K562 (cell line): Measurements from ENCODE around the gene ZNF236. TPM values are rescaled to one million over a fixed set of nuclear protein-coding genes. Genes with fewer than 3 reads are reported as not detected.

ENCODE experiments used
- ATAC-seq: fragments of 200-7000 bp; cut with Tn5 transposase; 3 replicates; pipeline ENCODE4 v1.9.1; 2020; ENCODE audit warnings: moderate library complexity
- BruUV-seq: library from RNA; stranded (reverse); fragments of 400-500 nt; replicated peaks from 2 replicates; lab custom pipeline; 2021; lab: Mats Ljungman, UMichigan
- CTCF ChIA-PET: fragments of 300-600 bp; formaldehyde crosslinking; extraction: SDS; loops from one replicate; lab custom pipeline; 2021; ENCODE audit warnings: low intra/inter-chr PET ratio; lab: Yijun Ruan, JAX
- POLR2A ChIA-PET: fragments of 300-600, 350-650 bp; sonication (Branson Sonifier 250); formaldehyde crosslinking; extraction: SDS; loops from one replicate; lab custom pipeline; 2021; ENCODE audit warnings: antibody characterized with exemption, inconsistent platforms; lab: Yijun Ruan, JAX
- DNase-seq, 4 experiments: peaks; one replicate each; pipeline versions ENCODE4 v3.0.0 to v3.0.0-alpha.2; 2011 to 2018; ENCODE audit warnings: low spot score in 3 of 4, mixed read lengths in 3 of 4; ENCODE audit errors: extremely low read depth in 1 of 4
- FAIRE-seq: peaks from 2 replicates; lab custom pipeline; 2011; peaks lifted over from hg19 to GRCh38; lab: Jason Lieb, UNC
- H2AFZ ChIP-seq: 2 replicates; pipeline ENCODE4 v1.6.0; 2011; ENCODE audit warnings: low read depth, low read length, control low read depth, inconsistent platforms
- H3K27ac ChIP-seq: fragments of 200-600 bp; 3 replicates; pipeline ENCODE4 v1.8.0; 2011; ENCODE audit warnings: low read depth, mild to moderate bottlenecking, control low read depth, inconsistent platforms, low read length, moderate library complexity, mixed read lengths; ENCODE audit errors: extremely low read depth
- H3K27me3 ChIP-seq, 2 experiments: fragments of 300-600 bp in 1 of 2; 2 replicates in 1 of 2; 3 replicates in 1 of 2; pipeline versions ENCODE4 v1.6.0 to v1.8.0; 2011; ENCODE audit warnings: inconsistent platforms in 2 of 2, low read length in 2 of 2, mild to moderate bottlenecking in 1 of 2, mixed read lengths in 1 of 2, moderate library complexity in 1 of 2; ENCODE audit not compliant: control insufficient read depth in 2 of 2, insufficient read depth in 2 of 2
- H3K36me3 ChIP-seq: fragments of 300-600 bp; 3 replicates; pipeline ENCODE4 v1.8.0; 2011; ENCODE audit warnings: mild to moderate bottlenecking, low read length, inconsistent platforms; ENCODE audit not compliant: control insufficient read depth, insufficient read depth
- H3K4me1 ChIP-seq, 2 experiments: fragments of 200-600 bp in 1 of 2; replicated peaks in 1 of 2; 2 replicates in 1 of 2; 3 replicates in 1 of 2; pipeline versions ENCODE4 v1.5.1 to v1.8.0; 2011; ENCODE audit warnings: inconsistent platforms in 2 of 2, low read length in 2 of 2, mild to moderate bottlenecking in 1 of 2, mixed read lengths in 1 of 2, moderate library complexity in 1 of 2; ENCODE audit not compliant: control insufficient read depth in 2 of 2, insufficient read depth in 2 of 2
- H3K4me2 ChIP-seq: 2 replicates; pipeline ENCODE4 v1.6.1; 2011; ENCODE audit warnings: low read length, control low read depth, inconsistent platforms, mixed read lengths; ENCODE audit not compliant: insufficient read depth
- H3K4me3 ChIP-seq: fragments of 200-600 bp; sonication (generic), shearing (Covaris generic); 2 replicates; pipeline ENCODE4 v1.5.1; 2016; ENCODE audit warnings: control low read depth, inconsistent platforms
- H3K79me2 ChIP-seq: fragments of 200-600 bp; 3 replicates; pipeline ENCODE4 v1.8.0; 2011; ENCODE audit warnings: low read length, inconsistent platforms; ENCODE audit not compliant: control insufficient read depth, insufficient read depth
- H3K9ac ChIP-seq, 2 experiments: 2 replicates each; pipeline versions ENCODE4 v1.6.0 to v1.6.1; 2011; ENCODE audit warnings: low read depth in 2 of 2, low read length in 2 of 2, control low read depth in 1 of 2, inconsistent platforms in 1 of 2, mild to moderate bottlenecking in 1 of 2, mixed read lengths in 1 of 2; ENCODE audit not compliant: insufficient read depth in 1 of 2
- H3K9me1 ChIP-seq: one replicate; pipeline ENCODE4 v1.6.0; 2011; ENCODE audit warnings: inconsistent platforms, mild to moderate bottlenecking, low read length, moderate library complexity; ENCODE audit not compliant: control insufficient read depth, insufficient read depth
- H3K9me3 ChIP-seq: replicated peaks from 2 replicates; pipeline ENCODE4 v1.5.1; 2011; ENCODE audit warnings: low read depth, low read length, inconsistent platforms; ENCODE audit not compliant: control insufficient read depth, insufficient read depth
- H4K20me1 ChIP-seq: replicated peaks from 2 replicates; pipeline ENCODE4 v1.6.1; 2011; ENCODE audit warnings: low read length, inconsistent platforms, mixed read lengths; ENCODE audit not compliant: control insufficient read depth, insufficient read depth
- EZH2 ChIP-seq: IDR thresholded peaks from 2 replicates; pipeline ENCODE4 v1.6.1; 2012; ENCODE audit warnings: low read depth, mild to moderate bottlenecking, inconsistent platforms, low read length, borderline replicate concordance
- KDM5B ChIP-seq: fragments of 200-600 bp; sonication (generic); IDR thresholded peaks from 2 replicates; pipeline ENCODE4 v1.6.1; 2012; ENCODE audit warnings: low read depth, mild to moderate bottlenecking, moderate library complexity, low read length, control low read depth, inconsistent platforms; ENCODE audit not compliant: insufficient replicate concordance
- MCM2 ChIP-seq: fragments of 450-650 bp; IDR thresholded peaks from 2 replicates; pipeline ENCODE4 v1.6.1; 2017; ENCODE audit warnings: low read depth, mild to moderate bottlenecking
- MCM3 ChIP-seq: fragments of 450-650 bp; IDR thresholded peaks from 2 replicates; pipeline ENCODE4 v1.6.1; 2016
- REST ChIP-seq, 2 experiments: fragments of 450-650 bp; formaldehyde crosslinking in 1 of 2; IDR thresholded peaks; 2 replicates each; pipeline versions ENCODE4 v1.4.0 to v1.6.1; 2014 to 2020; ENCODE audit warnings: mild to moderate bottlenecking in 2 of 2, borderline replicate concordance in 1 of 2, low read depth in 1 of 2
- ZNF121 ChIP-seq: sonication (generic); formaldehyde crosslinking; conservative IDR thresholded peaks from 2 replicates; pipeline ENCODE4 v1.8.0; 2022; ENCODE audit warnings: missing genetic modification reagents
- ZNF232 ChIP-seq: sonication (generic); formaldehyde crosslinking; IDR thresholded peaks from 2 replicates; pipeline ENCODE4 v1.8.0; 2022; ENCODE audit warnings: mild to moderate bottlenecking, missing genetic modification reagents
- ZNF263 ChIP-seq: sonication (generic); formaldehyde crosslinking; IDR thresholded peaks from 2 replicates; pipeline ENCODE4 v1.8.0; 2022; ENCODE audit warnings: mild to moderate bottlenecking, missing genetic modification reagents, borderline replicate concordance
- ZNF589 ChIP-seq: fragments of 200-800 bp; sonication (Bioruptor generic); IDR thresholded peaks from 2 replicates; pipeline ENCODE4 v1.6.1; 2016; ENCODE audit warnings: low read depth, missing genetic modification characterization, missing compliant biosample characterization
- ZNF75A ChIP-seq: fragments of 450-650 bp; formaldehyde crosslinking; IDR thresholded peaks from 2 replicates; pipeline ENCODE4 v1.4.0; 2020; ENCODE audit warnings: mild to moderate bottlenecking
- ZNF79 ChIP-seq: fragments of 250-450 bp; sonication (Bioruptor Pico); IDR thresholded peaks from 2 replicates; pipeline ENCODE4 v1.4.0; 2020; ENCODE audit warnings: low read depth, mild to moderate bottlenecking, moderate library complexity
- WGBS: fragments of 100-300 bp; shearing (Covaris generic); methylation state at CpG from one replicate; pipeline ENCODE4 v1.1.6; 2016; ENCODE audit warnings: low coverage, mixed read lengths; ENCODE audit not compliant: insufficient coverage; ENCODE audit errors: missing lambda C conversion rate; 5-methylcytosine and 5-hydroxymethylcytosine counted together
- in situ Hi-C: fragments of 300-500 bp; cut with MboI; formaldehyde crosslinking; loops from 4 replicates; pipeline ENCODE4 v1.15.0; 2018; ENCODE audit warnings: inconsistent platforms, mixed read lengths
- intact Hi-C: fragments of 100-400 bp; cut with micrococcal nuclease; formaldehyde crosslinking; loops from 2 replicates; pipeline ENCODE4 v1.14.2; 2022
- polyA plus RNA-seq, 8 experiments: library from polyadenylated mRNA; depleted of rRNA in 4 of 8; stranded (reverse) in 5 of 8; unstranded in 3 of 8; fragments of >200 nt; fragmentation: Nextera tagmentation in 2 of 8; fragmentation: Illumina TruSeq in 1 of 8; extraction: Ambion mirVana in 2 of 8; extraction: Trizol in 1 of 8; gene quantifications; 2 replicates each; pipeline versions ENCODE4 v1.2.1 to v1.2.3, GENCODE V29; 2011 to 2014; ENCODE audit warnings: inconsistent platforms in 1 of 8, missing spikeins in 1 of 8
- total RNA-seq, 7 experiments: library from RNA; depleted of rRNA in 6 of 7; stranded (reverse); fragments of >200 nt in 6 of 7; fragmentation: Illumina TruSeq in 2 of 7; extraction: Trizol in 2 of 7; gene quantifications; 2 replicates each; pipeline versions ENCODE4 v1.2.1 to v1.2.3, GENCODE V29; 2011 to 2021; ENCODE audit warnings: low replicate concordance in 1 of 7

The ZNF236 gene
- total and polyA plus RNA-seq, 9 of the 15 experiments (the other 6 are each of a cell fraction or from before 2014, with no cell fraction given) = 0.35 to 8.7 (median 3.4) TPM

GRCh38 chr18:76994086-76994654 is 171.8 kb downstream of the ZNF236 start:
- ATAC-seq = no peak
- no peaks in the 10 kb centered on the region for H3K9me1 ChIP-seq
- H3K27ac ChIP-seq = no peak overlapping the region
- peaks cover 22 to 64% of the 10 kb centered on the region in 2 experiments; a peak in 4 of 5 replicates for H3K27me3 ChIP-seq
- no peak for FAIRE-seq
- WGBS = 0% methylated on average over 8 of the region's 8 CpGs
- no peak overlapping the region for H3K4me2 ChIP-seq
- BruUV-seq = no TSS peak
- ChIA-PET CTCF (no interaction called here), POLR2A (no interaction called here)
- no peaks in the 10 kb centered on the region for H3K36me3 ChIP-seq
- no peak for DNase-seq
- TF ChIP-seq REST (IDR thresholded peaks at IDR 0.05; ENCODE audit: borderline replicate concordance) = no peak
- no peak for TF ChIP-seq REST (CRISPR knock-in tag; IDR thresholded peaks at IDR 0.05; ENCODE audit: low read depth)
- TF ChIP-seq ZNF589 = no peak
- TF ChIP-seq ZNF232 (CRISPR knock-in tag) = no peak
- TF ChIP-seq MCM2 = no peak
- TF ChIP-seq ZNF121 = no peak
- no peak for TF ChIP-seq MCM3
- TF ChIP-seq ZNF79 = no peak
- no peak for TF ChIP-seq ZNF263 (CRISPR knock-in tag)
- TF ChIP-seq KDM5B = no peak
- TF ChIP-seq EZH2 = no peak
- TF ChIP-seq ZNF75A (CRISPR knock-in tag) = no peak
- no peaks in the 10 kb centered on the region for H3K9me3 ChIP-seq
- in situ Hi-C loops = no loop called here
- no peaks in the 10 kb centered on the region; the same call in 1 of the 2 replicates for H4K20me1 ChIP-seq
- no peaks in the 10 kb centered on the region; a peak in 1 of 5 replicates for H3K4me1 ChIP-seq
- no peak overlapping the region for H2AFZ ChIP-seq
- no peak overlapping the region for H3K9ac ChIP-seq
- intact Hi-C loops = no loop called here
- H3K79me2 ChIP-seq = no peaks in the 10 kb centered on the region
- H3K4me3 ChIP-seq = no peak overlapping the region
